ENCODE measurements around the gene PRICKLE4.
A peak's percentile ranks its signal among the peaks of the same experiment; 100 is the strongest.

PRICKLE4 gene

GRCh38 chr6:41785689-41786450 is 5.3 kb downstream of the PRICKLE4 start:
- no peak for DNase-seq (ENCODE audit: low spot score)
- in situ Hi-C loops (cut with MboI; ENCODE audit: low pct_unique_long_range_greater_than_20kb, low sequenced_read_pairs, unreplicated experiment), result loop anchor here (10.0 kb wide), 1 partner anchor 259 kb away; no protein-coding TSS in a partner anchor
- TF ChIP-seq CTCF (IDR thresholded peaks at IDR 0.05; ENCODE audit: extremely low read depth, insufficient read depth, missing control alignments), result no peak

GRCh38 chr6:41786451-41787218 is 6.1 kb downstream of the PRICKLE4 start:
- TF ChIP-seq CTCF (IDR thresholded peaks at IDR 0.05; ENCODE audit: extremely low read depth, insufficient read depth, missing control alignments), result peak; percentile 94
- in situ Hi-C loops (cut with MboI; ENCODE audit: low pct_unique_long_range_greater_than_20kb, low sequenced_read_pairs, unreplicated experiment), result loop anchor here (10.0 kb wide), 1 partner anchor 258 kb away; no protein-coding TSS in a partner anchor
- DNase-seq (ENCODE audit: low spot score), result peak; percentile 92

- peak; percentile 87 for TF ChIP-seq CTCF (IDR thresholded peaks at IDR 0.05; ENCODE audit: extremely low read depth, insufficient read depth, missing control alignments)
- in situ Hi-C loops (cut with MboI; ENCODE audit: low pct_unique_long_range_greater_than_20kb, low sequenced_read_pairs, unreplicated experiment), result loop anchor here (10.0 kb wide), 1 partner anchor 257 kb away; no protein-coding TSS in a partner anchor
- peak; percentile 94 for DNase-seq (ENCODE audit: low spot score)
Measured at GRCh38 chr6:41787219-41787917, 6.8 kb downstream of the PRICKLE4 start, which contains the start of gene TOMM6. Gene TOMM6 (plus strand): TSS chr6:41787694. CDS start chr6:41787698, 4 bp downstream.

- no peak for DNase-seq (ENCODE audit: low spot score)
- in situ Hi-C loops (cut with MboI; ENCODE audit: low pct_unique_long_range_greater_than_20kb, low sequenced_read_pairs, unreplicated experiment), result loop anchor here (10.0 kb wide), 1 partner anchor 255 kb away; no protein-coding TSS in a partner anchor
- TF ChIP-seq CTCF (IDR thresholded peaks at IDR 0.05; ENCODE audit: extremely low read depth, insufficient read depth, missing control alignments), result no peak
Measured at GRCh38 chr6:41789390-41789724, 8.8 kb downstream of the PRICKLE4 start.

- no peak for DNase-seq (ENCODE audit: low spot score)
- in situ Hi-C loops (cut with MboI; ENCODE audit: low pct_unique_long_range_greater_than_20kb, low sequenced_read_pairs, unreplicated experiment), result no loop called here
- no peak for TF ChIP-seq CTCF (IDR thresholded peaks at IDR 0.05; ENCODE audit: extremely low read depth, insufficient read depth, missing control alignments)
Measured at GRCh38 chr6:41790045-41790444, 9.5 kb downstream of the PRICKLE4 start.

GRCh38 chr6:41791305-41791704 is 10.7 kb downstream of the PRICKLE4 start:
- in situ Hi-C loops (cut with MboI; ENCODE audit: low pct_unique_long_range_greater_than_20kb, low sequenced_read_pairs, unreplicated experiment), result no loop called here
- DNase-seq (ENCODE audit: low spot score), result no peak
- no peak for TF ChIP-seq CTCF (IDR thresholded peaks at IDR 0.05; ENCODE audit: extremely low read depth, insufficient read depth, missing control alignments)
